Measurements from ENCODE around the gene TMTC1. TPM values are rescaled to one million over a fixed set of nuclear protein-coding genes. Genes with fewer than 3 reads are reported as not detected.

The TMTC1 gene
- total and polyA plus RNA-seq, 2 experiments from 2014 or later: 4.8 to 24.3 TPM

GRCh38 chr12:29709054-29709453 is 74.7 kb downstream of the TMTC1 start:
- H3K4me1 Mint-ChIP-seq: peaks cover 61% of the 10 kb centered on the region
- ATAC-seq (no peak), DNase-seq (ENCODE audit: low spot score) (no peak)
- H3K36me3 ChIP-seq (ENCODE audit: insufficient read depth): no peaks in the 10 kb centered on the region
- H3K9me2 ChIP-seq (ENCODE audit: insufficient read depth): peaks cover 6% of the 10 kb centered on the region; the same call in 1 of the 2 replicates
- H3K4me2 ChIP-seq: no peak overlapping the region
- H3K4me3 ChIP-seq: no peak overlapping the region
- peaks cover 8% of the 10 kb centered on the region for H3K36me3 Mint-ChIP-seq (ENCODE audit: low read depth)
- TF ChIP-seq ZNF331 (CRISPR knock-in tag; IDR thresholded peaks at IDR 0.05; ENCODE audit: low read depth): no peak
- TF ChIP-seq STAT1 (IDR thresholded peaks at IDR 0.05; ENCODE audit: unreplicated experiment): no peak
- no peak for TF ChIP-seq REST (IDR thresholded peaks at IDR 0.05; ENCODE audit: unreplicated experiment)
- TF ChIP-seq JUNB (IDR thresholded peaks at IDR 0.05; ENCODE audit: unreplicated experiment): no peak
- no peak for TF ChIP-seq CREB1 (CRISPR knock-in tag; IDR thresholded peaks at IDR 0.05; ENCODE audit: low read depth)
- no peak for TF ChIP-seq EZH2phosphoT487 (IDR thresholded peaks at IDR 0.05; ENCODE audit: unreplicated experiment)
- no peak for TF ChIP-seq POLR2AphosphoS5 (IDR thresholded peaks at IDR 0.05; ENCODE audit: low read depth)
- TF ChIP-seq, protein P1, sequence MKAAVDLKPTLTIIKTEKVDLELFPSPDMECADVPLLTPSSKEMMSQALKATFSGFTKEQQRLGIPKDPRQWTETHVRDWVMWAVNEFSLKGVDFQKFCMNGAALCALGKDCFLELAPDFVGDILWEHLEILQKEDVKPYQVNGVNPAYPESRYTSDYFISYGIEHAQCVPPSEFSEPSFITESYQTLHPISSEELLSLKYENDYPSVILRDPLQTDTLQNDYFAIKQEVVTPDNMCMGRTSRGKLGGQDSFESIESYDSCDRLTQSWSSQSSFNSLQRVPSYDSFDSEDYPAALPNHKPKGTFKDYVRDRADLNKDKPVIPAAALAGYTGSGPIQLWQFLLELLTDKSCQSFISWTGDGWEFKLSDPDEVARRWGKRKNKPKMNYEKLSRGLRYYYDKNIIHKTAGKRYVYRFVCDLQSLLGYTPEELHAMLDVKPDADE (IDR thresholded peaks at IDR 0.05): no peak
- no peak for TF ChIP-seq EZH2 (IDR thresholded peaks at IDR 0.05; ENCODE audit: low read depth, unreplicated experiment)
- TF ChIP-seq ZNF462 (CRISPR knock-in tag; IDR thresholded peaks at IDR 0.05): no peak
- H2AFZ ChIP-seq: no peak overlapping the region
- no peak overlapping the region for H3K27ac ChIP-seq (ENCODE audit: low read depth)
- no peak overlapping the region for H3K4me3 Mint-ChIP-seq
- peaks cover 18% of the 10 kb centered on the region for H3K4me1 ChIP-seq (ENCODE audit: insufficient read depth)
- H3K27me3 Mint-ChIP-seq (ENCODE audit: insufficient read depth, low read depth, poor library complexity): peaks cover 2% of the 10 kb centered on the region
- no peaks in the 10 kb centered on the region for H3K9me3 Mint-ChIP-seq
- H3F3A ChIP-seq (replicated peaks; ENCODE audit: low read depth): no peaks in the 10 kb centered on the region; the same call in 1 of the 2 replicates
- no peaks in the 10 kb centered on the region for H4K20me1 ChIP-seq (replicated peaks; ENCODE audit: insufficient read depth)
- no peaks in the 10 kb centered on the region for H3K27me3 ChIP-seq (ENCODE audit: insufficient read depth)
- no peaks in the 10 kb centered on the region for H3K79me2 ChIP-seq (replicated peaks; ENCODE audit: insufficient read depth)
- no peak overlapping the region for H3K27ac Mint-ChIP-seq
